Mesothelial cell of epicardium (in vitro differentiated cells): ENCODE measurements around the gene SCYGR3. TPM values are rescaled to one million over a fixed set of nuclear protein-coding genes. Genes with fewer than 3 reads are reported as not detected.

ENCODE experiments used
- DNase-seq, 2 experiments: peaks; one replicate each; pipeline ENCODE4 v3.0.0; 2021; ENCODE audit warnings: low spot score in 2 of 2; ENCODE audit not compliant: unreplicated experiment in 2 of 2
- H3K27ac Mint-ChIP-seq: 2 replicates; pipeline ENCODE4 v1.8.0; 2021; ENCODE audit warnings: mixed read lengths
- H3K27me3 Mint-ChIP-seq: 2 replicates; pipeline ENCODE4 v1.8.0; 2021; ENCODE audit warnings: low read depth, mixed read lengths
- H3K36me3 Mint-ChIP-seq: 2 replicates; pipeline ENCODE4 v1.8.0; 2021; ENCODE audit warnings: mixed read lengths
- H3K4me1 Mint-ChIP-seq: 2 replicates; pipeline ENCODE4 v1.8.0; 2021; ENCODE audit warnings: mixed read lengths
- H3K4me3 Mint-ChIP-seq: 2 replicates; pipeline ENCODE4 v1.8.0; 2021; ENCODE audit warnings: mild to moderate bottlenecking, moderate library complexity, mixed read lengths
- H3K9me3 Mint-ChIP-seq: 2 replicates; pipeline ENCODE4 v1.8.0; 2021; ENCODE audit warnings: mixed read lengths
- total RNA-seq: library from RNA; stranded (reverse); gene quantifications from 3 replicates; pipeline ENCODE4 v1.2.1, GENCODE V29; 2021
- TF ChIP-seq, protein P1 (sequence below): fragments of 200-600 bp; sonication (generic); IDR thresholded peaks from one replicate; pipeline ENCODE4 v1.5.0; 2021; ENCODE audit warnings: antibody characterized with exemption; ENCODE audit not compliant: unreplicated experiment

SCYGR3 gene
- total RNA-seq, 1 donor from 2014 or later: not detected

DNA sequence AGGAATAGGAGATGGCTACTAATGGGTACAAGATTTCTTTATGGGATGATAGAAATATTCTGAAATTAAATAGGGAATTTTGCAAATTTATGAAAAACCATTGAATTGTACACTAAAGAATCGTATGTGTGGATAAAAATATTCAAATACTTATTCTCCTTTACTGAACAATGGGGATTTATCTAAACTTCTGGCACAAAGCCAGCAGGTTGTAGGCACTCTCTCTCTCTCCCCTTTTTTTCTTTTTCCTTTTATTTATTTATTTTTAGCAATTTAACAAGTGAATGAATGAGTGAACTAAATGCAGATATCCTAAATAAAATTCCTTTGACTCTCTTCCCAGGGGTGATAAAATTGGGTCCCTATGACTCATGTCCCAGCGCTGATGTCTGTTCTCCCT is 37.8 kb downstream of the SCYGR3 start:
- no peaks in the 10 kb centered on the region for H3K4me1 Mint-ChIP-seq

DNA sequence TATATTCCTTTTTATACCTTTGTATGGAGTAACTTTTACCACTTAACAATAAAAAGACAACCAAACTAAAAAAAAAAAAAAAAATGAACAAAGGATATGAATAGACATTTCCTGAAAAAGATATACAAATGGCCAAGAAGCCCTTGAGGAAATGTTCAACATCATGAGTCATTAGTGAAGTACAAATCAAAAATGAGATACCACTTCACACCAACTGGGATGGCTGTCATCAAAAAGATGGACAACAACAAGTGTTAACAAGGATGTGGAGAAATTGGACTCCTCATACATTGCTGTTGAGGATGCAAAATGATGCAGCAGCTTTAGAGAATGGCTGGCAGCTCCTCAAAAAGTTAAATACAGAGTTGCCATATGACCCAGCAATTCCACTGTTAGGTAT is 38.5 kb downstream of the SCYGR3 start:
- TF ChIP-seq, protein P1, sequence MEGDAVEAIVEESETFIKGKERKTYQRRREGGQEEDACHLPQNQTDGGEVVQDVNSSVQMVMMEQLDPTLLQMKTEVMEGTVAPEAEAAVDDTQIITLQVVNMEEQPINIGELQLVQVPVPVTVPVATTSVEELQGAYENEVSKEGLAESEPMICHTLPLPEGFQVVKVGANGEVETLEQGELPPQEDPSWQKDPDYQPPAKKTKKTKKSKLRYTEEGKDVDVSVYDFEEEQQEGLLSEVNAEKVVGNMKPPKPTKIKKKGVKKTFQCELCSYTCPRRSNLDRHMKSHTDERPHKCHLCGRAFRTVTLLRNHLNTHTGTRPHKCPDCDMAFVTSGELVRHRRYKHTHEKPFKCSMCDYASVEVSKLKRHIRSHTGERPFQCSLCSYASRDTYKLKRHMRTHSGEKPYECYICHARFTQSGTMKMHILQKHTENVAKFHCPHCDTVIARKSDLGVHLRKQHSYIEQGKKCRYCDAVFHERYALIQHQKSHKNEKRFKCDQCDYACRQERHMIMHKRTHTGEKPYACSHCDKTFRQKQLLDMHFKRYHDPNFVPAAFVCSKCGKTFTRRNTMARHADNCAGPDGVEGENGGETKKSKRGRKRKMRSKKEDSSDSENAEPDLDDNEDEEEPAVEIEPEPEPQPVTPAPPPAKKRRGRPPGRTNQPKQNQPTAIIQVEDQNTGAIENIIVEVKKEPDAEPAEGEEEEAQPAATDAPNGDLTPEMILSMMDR: no peak
- peaks cover 3% of the 10 kb centered on the region for H3K9me3 Mint-ChIP-seq
- no peaks in the 10 kb centered on the region for H3K27me3 Mint-ChIP-seq
- no peak for DNase-seq
- no peak overlapping the region for H3K27ac Mint-ChIP-seq
- H3K4me1 Mint-ChIP-seq: no peaks in the 10 kb centered on the region
- no peaks in the 10 kb centered on the region for H3K36me3 Mint-ChIP-seq
- H3K4me3 Mint-ChIP-seq: no peak overlapping the region

More for the DNA sequence above, 37.8 kb downstream of the SCYGR3 start:
- H3K9me3 Mint-ChIP-seq: no peaks in the 10 kb centered on the region
- H3K27ac Mint-ChIP-seq: no peak overlapping the region
- TF ChIP-seq, protein P1: no peak
- no peaks in the 10 kb centered on the region for H3K27me3 Mint-ChIP-seq
- no peak overlapping the region for H3K4me3 Mint-ChIP-seq
- no peaks in the 10 kb centered on the region for H3K36me3 Mint-ChIP-seq
- DNase-seq: no peak

DNA sequence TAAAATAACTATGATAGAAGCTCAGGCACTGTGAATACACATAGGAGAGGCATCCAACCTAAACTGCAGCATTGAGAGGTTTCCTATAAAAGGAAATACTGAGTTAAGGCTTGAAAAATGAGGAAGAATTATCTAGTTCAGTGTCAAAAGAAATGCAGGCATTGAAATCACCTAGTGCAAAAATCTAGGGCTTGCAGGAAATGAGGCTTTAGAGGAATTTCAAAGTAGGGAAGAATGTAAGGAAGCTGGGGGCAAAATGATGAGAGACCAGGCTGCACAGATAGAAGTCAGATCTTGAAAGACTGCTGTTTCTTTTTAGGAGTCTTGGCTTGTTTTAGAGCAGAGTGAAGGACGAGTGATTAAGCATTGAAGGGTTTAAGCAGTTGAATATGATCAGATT is 44.0 kb downstream of the SCYGR3 start:
- Mint-ChIP-seq H3K4me1 (peaks cover 7% of the 10 kb centered on the region), H3K4me3 (no peak overlapping the region), H3K9me3 (peaks cover 3% of the 10 kb centered on the region), H3K27ac (no peak overlapping the region), H3K27me3 (no peaks in the 10 kb centered on the region), H3K36me3 (no peaks in the 10 kb centered on the region)
- DNase-seq: no peak
- TF ChIP-seq, protein P1: no peak

DNA sequence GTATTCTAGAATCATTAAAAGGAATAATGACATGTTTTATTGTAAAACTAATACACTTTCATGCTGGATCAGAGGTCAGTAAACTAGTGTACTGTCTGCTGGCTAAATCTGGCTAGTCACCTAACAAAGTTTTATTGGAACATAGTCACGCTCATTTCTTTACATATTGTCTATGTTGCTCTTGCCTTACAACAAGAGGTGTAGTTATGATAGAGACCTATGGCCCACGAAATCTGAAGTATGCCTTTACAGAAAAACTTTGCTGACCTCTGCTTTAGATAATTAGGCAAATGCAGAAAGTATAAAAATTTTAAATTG is 45.8 kb downstream of the SCYGR3 start:
- Mint-ChIP-seq H3K9me3 (peaks cover 3% of the 10 kb centered on the region), H3K27me3 (no peaks in the 10 kb centered on the region), H3K36me3 (no peaks in the 10 kb centered on the region), H3K4me3 (no peak overlapping the region), H3K4me1 (peaks cover 7% of the 10 kb centered on the region), H3K27ac (no peak overlapping the region)
- no peak for DNase-seq
- TF ChIP-seq, protein P1: no peak

DNA sequence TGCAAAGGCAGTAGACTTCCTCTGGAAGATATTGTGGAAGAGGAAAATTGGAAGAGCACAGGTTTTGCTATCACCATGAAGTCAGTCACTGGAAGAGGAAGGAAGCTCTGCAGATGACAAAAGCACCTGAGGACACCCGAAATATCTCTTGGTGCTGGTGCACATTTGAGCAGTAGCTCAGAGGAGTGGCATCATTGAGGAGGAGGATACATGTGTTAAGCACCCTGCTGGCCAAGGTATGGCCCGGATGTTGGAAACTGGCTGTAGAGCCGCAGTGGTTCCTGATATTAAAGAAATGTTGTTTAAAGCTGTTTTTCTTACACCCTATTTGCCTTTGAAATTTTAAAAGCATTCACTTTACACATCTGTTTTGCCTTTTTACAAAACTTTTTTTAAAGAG is 48.6 kb downstream of the SCYGR3 start:
- TF ChIP-seq, protein P1: no peak
- Mint-ChIP-seq H3K4me1 (peaks cover 7% of the 10 kb centered on the region), H3K27me3 (no peaks in the 10 kb centered on the region), H3K9me3 (no peaks in the 10 kb centered on the region), H3K27ac (no peak overlapping the region), H3K36me3 (peaks cover 3% of the 10 kb centered on the region), H3K4me3 (no peak overlapping the region)
- no peak for DNase-seq

DNA sequence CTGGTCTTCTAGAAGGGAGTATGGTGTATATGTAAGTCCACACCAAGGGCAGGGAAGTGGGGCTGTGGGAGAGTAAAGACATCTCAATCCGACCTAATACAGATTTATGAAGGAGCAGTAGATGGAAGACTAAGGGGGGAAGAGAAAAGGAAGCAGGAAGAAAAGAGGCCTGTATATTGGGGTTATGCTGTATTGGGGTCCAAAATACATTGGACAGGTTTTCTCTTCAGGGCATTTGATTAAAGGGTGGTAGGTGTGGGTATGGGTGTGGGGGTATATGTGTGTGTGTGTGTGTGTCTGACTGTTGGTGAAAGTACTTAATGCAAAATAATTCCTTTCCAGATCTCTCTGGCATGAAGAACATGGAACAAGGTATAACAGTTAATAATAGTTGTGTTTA is 49.6 kb downstream of the SCYGR3 start:
- peaks cover 3% of the 10 kb centered on the region for H3K36me3 Mint-ChIP-seq
- H3K4me1 Mint-ChIP-seq: no peaks in the 10 kb centered on the region
- H3K9me3 Mint-ChIP-seq: no peaks in the 10 kb centered on the region
- no peaks in the 10 kb centered on the region for H3K27me3 Mint-ChIP-seq
- no peak for DNase-seq
- TF ChIP-seq, protein P1: no peak
- H3K4me3 Mint-ChIP-seq: no peak overlapping the region
- no peak overlapping the region for H3K27ac Mint-ChIP-seq
